Esophagus squamous epithelium (tissue), 4 donors: ENCODE results near the gene SUSD2.

Experiments used
- POLR2A ChIP-seq, 4 donors: fragments of 450-650 bp; IDR thresholded peaks; one replicate each; pipeline ENCODE4 v1.6.1; 2017; ENCODE audit warnings: antibody characterized with exemption in 4 of 4, mild to moderate bottlenecking in 4 of 4, moderate library complexity in 3 of 4
- TF ChIP-seq, protein P1 (sequence below), 6 experiments: fragments of 450-650 bp in 4 of 6; fragments of 200-600 bp in 2 of 6; sonication (generic) in 2 of 6; IDR thresholded peaks; one replicate each; pipeline ENCODE4 v1.5.1; 2016 to 2019; ENCODE audit warnings: antibody characterized with exemption in 6 of 6, mild to moderate bottlenecking in 4 of 6, moderate library complexity in 4 of 6

DNA sequence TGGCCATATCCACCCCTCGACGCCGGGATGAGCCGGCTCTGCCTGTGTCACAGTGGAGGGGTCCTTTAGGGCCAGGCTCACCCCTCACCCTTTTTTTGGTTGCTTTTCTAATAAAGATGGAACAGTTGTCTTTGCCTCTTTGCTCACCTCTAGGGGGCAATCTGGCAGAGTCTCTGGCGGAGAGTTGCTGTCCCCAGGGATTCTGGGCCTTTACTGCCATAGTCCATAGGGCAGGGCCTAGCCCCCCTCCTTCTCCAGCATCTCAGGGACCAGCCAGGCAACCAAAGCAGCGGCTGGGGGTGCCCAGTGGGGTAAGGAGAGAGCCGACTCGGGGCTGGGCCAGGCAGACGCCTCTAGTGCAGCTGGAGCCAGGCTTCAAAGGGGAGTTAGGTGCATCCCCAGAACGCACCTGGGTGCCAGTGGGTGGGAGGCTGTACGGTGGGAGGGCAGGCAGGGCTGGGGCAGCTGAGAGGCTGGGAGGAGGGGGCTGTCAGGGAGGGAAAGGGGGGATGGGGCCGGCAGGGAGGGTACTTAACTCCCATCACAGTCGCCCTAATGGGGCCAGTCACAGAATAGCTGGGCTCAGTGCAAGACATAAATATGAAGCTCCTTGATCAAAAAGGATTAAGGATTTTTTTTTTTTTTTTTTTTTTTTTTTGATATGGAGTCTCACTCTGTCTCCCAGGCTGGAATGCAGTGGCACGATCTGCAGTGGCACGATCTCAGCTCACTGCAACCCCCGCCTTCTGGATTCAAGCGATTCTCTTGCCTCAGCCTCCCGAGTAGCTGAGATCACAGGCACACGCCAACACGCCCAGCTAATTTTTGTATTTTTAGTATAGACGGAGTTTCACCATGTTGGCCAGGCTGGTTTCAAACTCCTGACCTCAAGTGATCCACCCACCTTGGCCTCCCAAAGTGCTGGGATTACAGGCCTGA is 2.5 kb upstream of the SUSD2 start:
- TF ChIP-seq, protein P1, sequence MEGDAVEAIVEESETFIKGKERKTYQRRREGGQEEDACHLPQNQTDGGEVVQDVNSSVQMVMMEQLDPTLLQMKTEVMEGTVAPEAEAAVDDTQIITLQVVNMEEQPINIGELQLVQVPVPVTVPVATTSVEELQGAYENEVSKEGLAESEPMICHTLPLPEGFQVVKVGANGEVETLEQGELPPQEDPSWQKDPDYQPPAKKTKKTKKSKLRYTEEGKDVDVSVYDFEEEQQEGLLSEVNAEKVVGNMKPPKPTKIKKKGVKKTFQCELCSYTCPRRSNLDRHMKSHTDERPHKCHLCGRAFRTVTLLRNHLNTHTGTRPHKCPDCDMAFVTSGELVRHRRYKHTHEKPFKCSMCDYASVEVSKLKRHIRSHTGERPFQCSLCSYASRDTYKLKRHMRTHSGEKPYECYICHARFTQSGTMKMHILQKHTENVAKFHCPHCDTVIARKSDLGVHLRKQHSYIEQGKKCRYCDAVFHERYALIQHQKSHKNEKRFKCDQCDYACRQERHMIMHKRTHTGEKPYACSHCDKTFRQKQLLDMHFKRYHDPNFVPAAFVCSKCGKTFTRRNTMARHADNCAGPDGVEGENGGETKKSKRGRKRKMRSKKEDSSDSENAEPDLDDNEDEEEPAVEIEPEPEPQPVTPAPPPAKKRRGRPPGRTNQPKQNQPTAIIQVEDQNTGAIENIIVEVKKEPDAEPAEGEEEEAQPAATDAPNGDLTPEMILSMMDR (IDR thresholded peaks at IDR 0.05), result peak in 2 of 6 experiments; percentile 8 to 14
- no peak for TF ChIP-seq POLR2A (IDR thresholded peaks at IDR 0.05)
